WERI-Rb-1 (cell line): ENCODE data around the gene ESR2.

Source experiments
- DNase-seq: peaks from one replicate; pipeline ENCODE4 v3.0.0-alpha.2; 2020
- H3K27ac ChIP-seq: fragments of 250-450 bp; sonication (Bioruptor Pico); 2 replicates; pipeline ENCODE4 v1.5.1; 2020; ENCODE audit warnings: mild to moderate bottlenecking, moderate library complexity
- H3K27me3 ChIP-seq: fragments of 250-450 bp; sonication (Bioruptor Pico); 2 replicates; pipeline ENCODE4 v1.5.1; 2021; ENCODE audit warnings: mild to moderate bottlenecking, low read depth, moderate library complexity; ENCODE audit not compliant: insufficient read depth, severe bottlenecking
- H3K36me3 ChIP-seq: fragments of 250-450 bp; sonication (Bioruptor Pico); 2 replicates; pipeline ENCODE4 v1.5.1; 2020; ENCODE audit warnings: mild to moderate bottlenecking, moderate library complexity
- H3K4me3 ChIP-seq: 2 replicates; pipeline ENCODE4 v1.5.1; 2011; ENCODE audit warnings: low read depth, mild to moderate bottlenecking, control low read depth, low read length
- H3K9me3 ChIP-seq: fragments of 250-450 bp; sonication (Bioruptor Pico); 2 replicates; pipeline ENCODE4 v1.5.1; 2021; ENCODE audit warnings: mild to moderate bottlenecking, moderate library complexity; ENCODE audit not compliant: severe bottlenecking
- CTCF ChIP-seq: IDR thresholded peaks from 2 replicates; pipeline ENCODE4 v1.5.1; 2011; ENCODE audit warnings: low read depth, mild to moderate bottlenecking, control low read depth, inconsistent platforms, low read length

Gene ESR2

GRCh38 chr14:64074961-64075612, 219.1 kb downstream of the ESR2 start:
- no peak for DNase-seq
- no peaks in the 10 kb centered on the region for H3K27me3 ChIP-seq
- H3K27ac ChIP-seq: no peak overlapping the region
- peaks cover 62% of the 10 kb centered on the region for H3K36me3 ChIP-seq
- H3K9me3 ChIP-seq: no peaks in the 10 kb centered on the region
- H3K4me3 ChIP-seq: no peak overlapping the region
- no peak for TF ChIP-seq CTCF

DNA sequence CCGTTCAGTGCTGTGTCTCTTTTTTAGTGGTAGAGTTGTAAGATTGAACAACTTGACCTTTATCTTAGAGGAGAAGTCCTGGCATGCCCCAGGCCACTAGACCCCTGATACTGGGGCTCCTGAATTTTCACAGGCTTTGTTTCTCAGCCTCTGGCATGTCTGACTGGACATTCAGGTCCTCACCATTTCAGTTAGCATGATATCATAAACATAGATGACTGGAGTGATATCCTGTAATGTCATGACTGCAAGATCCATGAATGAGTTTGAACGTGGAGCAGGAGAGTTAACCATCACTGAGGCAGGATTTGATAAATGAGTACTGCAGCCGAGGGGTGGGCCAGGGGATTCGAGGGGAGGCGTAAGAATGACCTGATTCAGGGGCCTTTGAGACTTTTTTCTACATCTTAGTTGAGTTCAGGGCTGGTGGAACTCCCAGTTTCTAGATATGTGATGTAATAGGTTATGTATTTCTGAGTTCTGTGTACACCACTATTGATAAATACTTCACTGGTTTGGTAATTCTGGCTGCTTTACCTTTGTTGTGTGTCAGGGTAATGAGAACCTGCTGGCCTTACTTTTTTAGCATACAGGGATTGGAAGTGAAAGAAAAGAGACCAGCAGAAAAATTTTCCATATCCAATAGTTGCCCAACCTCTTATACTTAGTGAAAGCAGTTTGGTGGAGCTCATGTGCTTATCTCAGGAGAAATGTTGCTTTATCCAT, 224.4 kb downstream of the ESR2 start:
- no peak for TF ChIP-seq CTCF
- Histone ChIP-seq H3K4me3 (no peak overlapping the region), H3K9me3 (no peaks in the 10 kb centered on the region), H3K27ac (no peak overlapping the region), H3K36me3 (peaks cover 47% of the 10 kb centered on the region), H3K27me3 (no peaks in the 10 kb centered on the region)
- DNase-seq: no peak

GRCh38 chr14:64064447-64064846, 229.7 kb downstream of the ESR2 start:
- H3K36me3 ChIP-seq: peaks cover 22% of the 10 kb centered on the region
- no peak for DNase-seq
- no peaks in the 10 kb centered on the region for H3K9me3 ChIP-seq
- TF ChIP-seq CTCF: no peak
- H3K4me3 ChIP-seq: no peak overlapping the region
- no peak overlapping the region for H3K27ac ChIP-seq
- H3K27me3 ChIP-seq: no peaks in the 10 kb centered on the region

DNA sequence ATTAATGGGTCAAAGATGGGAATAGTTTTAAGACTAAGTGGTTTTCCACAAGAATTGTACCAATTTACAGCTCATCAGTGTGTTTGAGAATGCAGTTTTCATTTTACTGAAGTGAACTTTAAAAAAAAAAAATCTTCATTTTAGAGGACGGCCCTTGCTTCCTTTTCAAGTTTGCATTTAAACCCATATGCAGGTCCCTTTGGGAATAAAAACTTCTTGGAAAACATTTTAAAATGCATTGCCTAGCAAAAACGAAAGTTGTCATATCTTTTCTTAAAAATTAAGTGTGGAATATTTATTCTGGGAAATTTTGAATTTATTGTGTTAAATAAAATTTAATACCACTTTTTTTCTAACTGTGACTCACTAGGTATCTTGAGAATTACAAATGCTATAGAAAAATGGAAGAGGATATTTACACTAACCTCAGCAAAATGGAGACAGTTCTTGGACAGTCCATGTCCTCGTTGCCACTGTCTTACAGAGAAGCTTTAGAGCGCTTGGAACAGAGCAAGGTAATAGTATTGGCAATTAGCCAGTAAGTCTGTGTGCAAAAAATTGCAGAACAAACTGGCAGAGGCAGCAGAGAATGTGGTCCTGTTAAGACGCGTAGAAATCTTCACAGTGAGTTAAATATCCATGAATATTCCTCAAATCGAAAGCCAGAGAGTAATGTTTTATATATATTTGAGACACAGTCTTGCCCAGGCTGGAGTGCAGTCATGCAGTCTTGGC, 231.6 kb downstream of the ESR2 start:
- H3K27ac ChIP-seq: no peak overlapping the region

GRCh38 chr14:64061706-64062105, 232.5 kb downstream of the ESR2 start:
- no peak for TF ChIP-seq CTCF
- no peak for DNase-seq
- Histone ChIP-seq H3K9me3 (no peaks in the 10 kb centered on the region), H3K36me3 (peaks cover 27% of the 10 kb centered on the region), H3K27me3 (no peaks in the 10 kb centered on the region), H3K4me3 (no peak overlapping the region), H3K27ac (no peak overlapping the region)

More for the DNA sequence above, 231.6 kb downstream of the ESR2 start:
- Histone ChIP-seq H3K27me3 (no peaks in the 10 kb centered on the region), H3K9me3 (no peaks in the 10 kb centered on the region), H3K36me3 (peaks cover 21% of the 10 kb centered on the region), H3K4me3 (no peak overlapping the region)
- no peak for DNase-seq
- TF ChIP-seq CTCF: no peak
